GM23338 (cell line): ENCODE measurements around the gene TOLLIP.

Source experiments
- CTCF ChIP-seq, 2 experiments: fragments of 200-600 bp in 1 of 2; sonication (generic) in 1 of 2; conservative IDR thresholded peaks; 2 replicates each; pipeline versions ENCODE4 v1.5.1 to v1.6.1; 2016 to 2017; ENCODE audit warnings: antibody characterized with exemption in 2 of 2, low read depth in 2 of 2, mild to moderate bottlenecking in 2 of 2, moderate library complexity in 1 of 2
- JUNB ChIP-seq: IDR thresholded peaks from one replicate; pipeline ENCODE4 v1.6.1; 2016; ENCODE audit warnings: antibody characterized with exemption; ENCODE audit not compliant: unreplicated experiment

- no peak for TF ChIP-seq JUNB
- peak in 1 of 2 experiments; percentile 23; a peak in 2 of 4 replicates for TF ChIP-seq CTCF (conservative IDR thresholded peaks at IDR 0.05; ENCODE audit: low read depth in 2 of 2)
These were observed 26.3 kb downstream of the TOLLIP start for GRCh38 chr11:1283091-1283511.
